Suppressor macrophage treated with lipopolysaccharide for 4 hours (primary cell): ENCODE results near the gene FAM217B.

ENCODE experiments used
- DNase-seq: peaks from one replicate; pipeline ENCODE4 v3.0.0-alpha.2; 2020

FAM217B gene

DNA sequence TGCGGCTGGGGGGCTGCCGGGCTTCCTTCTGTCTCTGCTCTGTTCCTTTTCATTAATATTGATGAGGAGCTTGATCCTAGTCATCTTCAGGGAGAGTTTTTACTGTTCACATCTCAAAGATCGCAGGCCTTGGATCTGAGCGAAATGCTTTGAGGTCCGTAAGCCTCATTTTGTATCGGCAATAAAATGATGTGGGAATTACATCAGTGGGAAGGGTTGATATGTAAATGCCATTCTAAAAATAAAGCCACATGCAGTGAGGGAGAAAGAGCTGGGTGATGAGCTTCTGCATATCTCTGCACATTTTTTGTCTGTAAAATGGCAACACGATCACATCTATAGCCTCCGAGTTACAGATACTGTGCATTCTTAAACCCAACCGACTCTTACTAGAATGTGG, 42.9 kb downstream of the FAM217B start:
- DNase-seq, result no peak

- DNase-seq, result peak; percentile 40
These were observed 44.4 kb downstream of the FAM217B start for GRCh38 chr20:59984541-59984940.

DNA sequence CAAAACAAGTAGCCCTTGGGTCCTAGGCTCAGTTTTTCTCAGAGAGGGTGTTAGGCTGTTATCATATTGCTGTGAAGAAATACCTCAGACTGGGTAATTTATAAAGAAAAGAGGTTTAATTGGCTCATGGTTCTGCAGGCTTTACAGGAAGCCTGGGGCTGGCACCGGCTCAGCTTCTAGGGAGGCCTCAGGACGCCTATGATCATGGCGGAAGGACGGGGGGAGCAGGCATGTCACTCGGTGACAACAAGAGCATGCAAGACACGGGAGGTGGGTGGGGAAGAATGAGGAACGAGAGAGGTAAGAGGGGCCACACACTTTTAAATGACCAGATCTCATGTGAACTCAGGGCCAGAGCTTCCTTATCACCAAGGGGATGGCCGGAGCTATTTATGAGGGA, 45.0 kb downstream of the FAM217B start:
- no peak for DNase-seq

DNA sequence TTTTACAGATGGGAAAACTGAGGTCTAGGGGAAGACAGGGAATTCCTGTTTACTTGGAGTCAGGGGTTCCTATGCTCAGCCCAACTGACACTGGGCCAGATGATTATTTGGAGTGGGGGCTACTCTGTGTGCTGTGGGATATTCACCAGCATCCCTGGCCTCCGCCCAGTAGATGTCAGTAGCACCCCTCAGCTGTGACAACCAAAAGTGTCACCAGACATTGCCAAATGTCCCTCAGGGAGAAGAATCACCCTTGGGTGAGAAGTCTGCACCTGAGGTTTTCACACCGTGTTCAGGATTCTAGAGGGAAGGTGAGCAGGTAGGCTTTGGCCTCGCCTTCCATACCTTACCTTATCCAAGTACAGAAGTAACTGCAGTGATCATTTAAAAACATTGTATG, 45.7 kb downstream of the FAM217B start:
- no peak for DNase-seq

GRCh38 chr20:59987135-59987534, 46.9 kb downstream of the FAM217B start:
- DNase-seq, result no peak

DNA sequence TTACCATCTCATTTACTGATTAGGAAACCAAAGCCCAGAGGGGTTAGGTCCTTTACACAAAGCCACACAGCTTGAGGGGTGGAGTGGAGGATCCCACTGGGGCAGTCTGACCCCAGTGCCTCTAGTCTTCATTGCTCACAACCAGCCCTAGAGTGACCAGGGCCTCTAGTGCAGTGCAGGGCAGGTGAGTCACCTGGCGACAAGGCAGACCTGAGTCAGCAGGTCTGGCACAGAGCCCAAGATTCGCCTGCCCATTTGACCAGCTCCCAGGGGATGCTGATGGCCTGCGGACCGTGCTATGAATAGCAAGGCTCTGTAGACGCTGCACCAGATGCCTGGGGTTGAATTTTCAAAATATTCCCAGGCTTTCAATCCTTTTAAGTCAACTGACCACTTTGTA, 48.0 kb downstream of the FAM217B start:
- no peak for DNase-seq

- no peak for DNase-seq
These were observed 52.4 kb downstream of the FAM217B start for GRCh38 chr20:59992526-59993084.

GRCh38 chr20:59993736-59994430, 53.7 kb downstream of the FAM217B start:
- DNase-seq, result no peak

- DNase-seq, result peak; percentile 58
These were observed 54.5 kb downstream of the FAM217B start for GRCh38 chr20:59994697-59995122.

- no peak for DNase-seq
These were observed 55.9 kb downstream of the FAM217B start for GRCh38 chr20:59996108-59996507.

DNA sequence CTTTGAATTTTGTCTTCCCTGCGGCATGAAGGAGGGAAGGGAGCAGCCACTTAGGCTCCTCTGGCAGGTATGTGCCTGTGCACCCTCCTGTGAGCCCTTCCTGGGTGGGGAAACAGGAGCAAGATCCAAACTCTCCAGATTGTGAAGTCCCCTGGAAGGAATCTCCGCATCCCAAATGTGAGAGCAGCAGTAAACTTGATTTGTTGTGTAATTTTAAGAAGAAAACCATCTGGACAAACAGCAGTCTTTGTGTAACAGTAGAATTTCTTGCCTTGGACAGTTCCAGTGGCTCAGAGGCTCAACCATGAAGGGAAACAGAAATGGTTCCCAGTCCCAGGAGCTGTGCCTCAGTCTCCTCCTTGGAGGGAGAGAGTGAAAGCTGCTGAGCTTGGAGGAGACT, 57.7 kb downstream of the FAM217B start:
- DNase-seq, result no peak
